Stimulated activated CD4-positive, alpha-beta T cell treated with anti-CD3 and anti-CD28 coated beads, Interleukin-15, amount 100 ng/mL, for 48 hours (primary cell): ENCODE data around the gene NSF.

ENCODE experiments used
- DNase-seq, 2 donors: peaks; one replicate each; pipeline ENCODE4 v3.0.0-alpha.2; 2020; ENCODE audit warnings: low read depth in 2 of 2

Gene NSF

DNA sequence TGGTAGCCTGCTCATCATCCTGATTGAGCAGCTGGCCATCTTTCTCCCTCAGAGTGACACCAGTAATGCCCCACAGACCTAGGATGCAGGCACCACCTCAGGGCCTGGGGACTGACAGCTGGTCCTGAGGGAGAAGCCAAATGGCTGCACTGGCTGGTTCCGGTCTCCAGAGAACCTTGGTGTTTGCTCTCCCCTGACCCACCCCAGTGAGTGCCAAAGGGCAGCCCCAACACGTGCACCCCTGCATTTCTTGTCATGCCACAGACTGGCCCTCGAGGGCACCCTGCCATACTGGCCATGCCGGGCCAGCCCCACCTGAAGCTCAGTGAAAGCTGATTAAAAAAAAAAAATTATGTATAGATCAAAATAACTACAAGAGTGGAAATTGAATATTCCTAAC, 127.5 kb downstream of the NSF start:
- DNase-seq: no peak

GRCh38 chr17:46719891-46720290, 129.4 kb downstream of the NSF start:
- no peak for DNase-seq

GRCh38 chr17:46720408-46720807, 129.9 kb downstream of the NSF start:
- no peak for DNase-seq

DNA sequence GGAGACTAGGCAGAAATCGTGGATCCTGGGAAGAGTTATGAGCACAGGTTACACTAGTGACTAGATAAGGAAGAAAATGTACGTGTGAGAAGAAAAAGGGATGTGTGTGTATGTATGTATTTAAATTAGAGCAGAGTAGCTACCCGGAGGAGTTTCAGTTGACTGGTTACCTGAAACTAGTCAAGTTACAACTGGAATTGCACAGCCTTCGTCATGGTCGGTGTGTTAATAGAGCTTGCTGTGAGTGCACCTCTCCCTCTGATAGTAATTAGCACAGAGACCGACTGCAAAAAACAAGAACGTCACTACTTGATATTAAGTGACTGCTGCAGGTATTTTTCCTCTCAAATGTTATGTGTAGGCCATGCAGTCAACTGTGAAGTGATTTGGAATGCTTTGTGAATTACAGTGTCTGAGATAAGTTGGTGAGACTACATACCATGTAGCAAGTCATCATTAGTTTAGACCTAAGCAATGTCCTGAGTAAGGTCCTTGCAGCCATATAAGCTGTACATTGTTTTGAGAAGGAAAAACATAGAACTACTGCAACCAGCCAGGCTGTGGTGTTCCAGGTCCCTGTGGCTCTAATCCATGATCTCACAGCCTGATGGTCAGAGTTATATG, 132.3 kb downstream of the NSF start:
- DNase-seq: no peak

DNA sequence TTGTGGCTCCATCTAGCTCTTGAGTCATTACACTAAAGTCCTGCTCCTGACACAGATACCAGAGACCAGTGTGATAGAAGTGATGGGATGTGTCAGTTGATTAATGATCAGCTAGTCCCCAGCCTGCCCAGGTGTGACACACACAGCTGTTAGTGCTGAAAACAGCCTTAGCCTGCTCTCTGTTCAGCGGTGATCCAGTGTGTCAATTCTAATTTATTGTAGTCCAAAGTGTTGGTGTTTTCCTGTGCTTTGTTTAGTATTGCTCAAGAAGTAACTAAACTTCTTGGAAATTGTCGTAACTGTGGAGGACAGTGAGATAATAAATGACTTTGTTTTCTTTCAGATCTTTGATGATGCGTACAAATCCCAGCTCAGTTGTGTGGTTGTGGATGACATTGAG, 135.7 kb downstream of the NSF start:
- no peak for DNase-seq

DNA sequence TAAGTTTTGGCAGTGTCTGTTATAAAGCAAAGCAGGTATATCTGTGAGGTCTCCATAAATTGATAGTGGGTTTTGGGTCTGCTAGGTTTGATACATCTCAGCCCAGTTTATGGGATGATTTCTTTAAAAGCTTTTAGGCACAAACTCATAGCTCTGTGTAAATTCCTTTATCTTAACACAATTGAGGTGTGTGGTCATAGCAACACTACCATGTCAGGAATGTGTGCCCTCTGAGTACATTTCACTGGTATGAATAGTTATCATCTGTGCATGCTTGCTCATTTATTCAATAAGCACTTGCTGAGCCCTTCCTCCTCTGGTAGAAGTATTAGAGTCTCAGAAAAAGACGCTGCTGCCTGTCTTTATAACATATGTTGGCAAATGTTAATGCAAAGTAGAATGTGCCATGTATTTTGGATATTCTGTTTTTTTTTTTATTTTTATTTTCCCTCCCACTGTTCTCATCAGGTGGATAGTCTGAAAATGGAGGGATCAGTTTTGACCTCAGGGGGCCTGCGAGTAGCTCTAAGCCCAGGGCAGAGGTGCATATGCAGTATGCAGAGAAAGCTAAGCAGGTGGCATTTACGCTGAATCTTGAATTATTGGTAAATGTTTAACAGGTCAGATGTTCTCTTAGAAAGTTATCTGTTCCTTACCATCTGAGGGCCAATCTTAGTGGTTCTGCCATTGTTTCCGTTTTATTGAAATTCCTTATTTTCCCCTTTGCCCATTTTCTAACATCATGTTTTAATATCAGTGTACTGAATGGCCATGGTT, 137.3 kb downstream of the NSF start:
- no peak for DNase-seq

- DNase-seq: no peak
These were observed 139.6 kb downstream of the NSF start for GRCh38 chr17:46730026-46730425.

DNA sequence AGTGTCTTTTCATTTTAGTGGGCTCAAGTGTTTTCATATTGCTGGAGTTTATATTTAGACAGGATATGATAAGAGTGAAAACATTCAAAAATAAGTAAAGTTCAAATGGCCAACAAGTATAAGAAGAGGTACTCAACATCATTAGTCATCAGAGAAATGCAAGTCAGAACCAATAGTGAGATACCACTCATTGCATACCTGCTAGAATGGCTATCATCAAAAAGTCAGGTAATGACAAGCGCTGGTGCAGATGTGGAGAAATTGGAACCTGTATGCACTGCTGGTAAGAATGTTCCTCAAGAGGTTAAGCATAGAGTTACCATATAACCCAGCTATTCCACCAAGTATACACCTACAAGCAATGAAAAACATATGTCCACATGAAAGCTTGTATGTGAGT, 140.2 kb downstream of the NSF start:
- no peak for DNase-seq

GRCh38 chr17:46732160-46732559, 141.7 kb downstream of the NSF start:
- no peak for DNase-seq

DNA sequence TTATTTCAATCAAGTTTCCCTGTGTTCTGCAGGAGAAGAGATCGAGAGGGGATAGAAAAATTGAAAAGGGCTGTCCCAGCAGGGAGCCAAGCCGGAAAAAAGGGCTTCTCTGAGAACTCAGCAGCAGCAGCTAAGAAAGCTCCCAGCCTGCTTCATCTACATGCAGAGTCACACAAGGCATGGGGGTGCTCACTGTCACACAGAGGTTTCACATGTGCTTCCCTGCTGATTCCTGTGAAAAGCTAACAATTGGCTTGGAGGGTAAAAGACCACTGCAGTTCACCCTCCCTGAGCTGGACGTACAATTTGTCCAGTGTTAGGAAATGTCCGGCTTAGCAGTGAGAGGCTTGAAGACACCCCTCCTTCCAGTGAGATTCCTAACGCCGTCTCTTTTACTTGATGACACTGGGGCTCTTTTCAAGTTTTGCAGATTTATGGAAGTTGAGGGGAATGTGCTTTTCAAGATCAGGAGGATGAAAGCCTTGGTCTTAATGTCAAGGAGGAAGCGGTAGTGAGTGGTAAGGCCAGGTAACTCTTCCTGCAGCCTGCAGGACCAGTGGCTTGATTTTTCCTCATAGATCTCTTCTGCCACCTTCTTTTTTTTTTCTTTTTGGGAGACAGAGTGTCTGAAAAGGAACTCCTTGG, 142.4 kb downstream of the NSF start:
- DNase-seq: no peak

DNA sequence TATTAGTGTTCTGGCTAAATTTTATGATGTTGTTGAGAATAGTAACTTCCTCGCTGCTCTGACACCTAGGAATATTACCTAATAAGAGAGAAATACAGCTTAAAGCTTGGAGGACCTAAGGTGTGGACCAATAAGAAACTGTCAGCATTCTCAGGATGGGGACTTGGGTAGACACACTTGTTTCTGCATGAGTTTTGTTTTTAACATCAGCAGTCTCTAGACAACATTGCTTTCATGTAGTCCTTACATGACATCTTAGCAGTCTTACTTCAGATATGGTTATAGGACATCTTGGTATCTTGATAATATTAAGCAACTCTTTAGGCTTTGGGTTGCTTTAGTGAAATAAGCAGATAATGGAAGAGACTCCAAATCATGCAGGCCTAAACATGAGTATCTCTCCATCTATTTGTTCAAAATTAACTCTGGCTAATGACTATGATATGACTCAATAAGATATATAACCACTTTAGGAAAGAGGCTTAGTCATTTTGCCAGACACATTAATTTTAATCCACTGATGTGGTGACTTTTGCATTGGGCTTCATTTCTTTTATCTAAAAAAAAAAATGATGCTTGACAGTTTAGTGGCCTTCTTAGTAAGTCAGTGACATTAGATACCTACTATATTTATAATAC, 143.5 kb downstream of the NSF start:
- DNase-seq: no peak

GRCh38 chr17:46736100-46736499, 145.6 kb downstream of the NSF start:
- DNase-seq: no peak

- DNase-seq: no peak
These were observed 146.9 kb downstream of the NSF start for GRCh38 chr17:46737326-46737725.

DNA sequence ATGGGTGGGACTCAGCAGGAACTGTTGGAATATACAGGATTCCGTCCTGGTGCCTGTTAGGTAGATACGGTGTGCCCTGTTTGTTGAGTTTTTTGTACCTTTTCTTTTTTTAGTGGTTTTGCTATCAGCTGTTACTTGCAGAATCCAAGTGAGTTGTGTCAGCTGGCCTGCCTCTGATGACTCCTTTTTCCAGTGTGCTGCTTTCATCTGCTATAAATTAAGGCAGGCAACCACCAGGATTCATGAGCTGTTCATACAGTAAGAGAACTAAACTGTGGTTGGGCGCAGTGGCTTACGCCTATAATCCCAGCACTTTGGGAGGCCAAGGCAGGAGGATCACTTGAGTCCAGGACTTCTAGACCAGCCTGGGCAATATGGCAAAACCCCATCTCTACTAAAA, 148.1 kb downstream of the NSF start:
- no peak for DNase-seq

DNA sequence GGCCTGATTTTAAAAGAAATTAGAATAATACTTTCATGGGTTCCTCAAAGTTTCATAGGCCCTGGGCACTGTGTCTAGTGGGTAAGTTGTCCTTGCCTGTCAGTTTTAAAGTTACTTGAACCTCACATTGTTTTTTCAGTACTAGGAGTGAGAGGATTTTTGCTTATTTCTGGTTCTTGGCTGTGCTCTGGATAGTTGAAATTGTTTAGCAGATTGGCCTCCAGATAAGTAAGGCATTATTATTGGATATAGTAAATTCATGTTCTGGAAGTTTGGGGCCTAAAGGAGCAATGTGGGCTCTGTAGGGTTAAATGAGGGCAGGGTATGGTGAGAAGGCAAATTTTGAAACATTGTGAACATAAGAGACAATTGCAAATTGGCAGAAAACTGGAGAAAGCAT, 149.5 kb downstream of the NSF start:
- no peak for DNase-seq

DNA sequence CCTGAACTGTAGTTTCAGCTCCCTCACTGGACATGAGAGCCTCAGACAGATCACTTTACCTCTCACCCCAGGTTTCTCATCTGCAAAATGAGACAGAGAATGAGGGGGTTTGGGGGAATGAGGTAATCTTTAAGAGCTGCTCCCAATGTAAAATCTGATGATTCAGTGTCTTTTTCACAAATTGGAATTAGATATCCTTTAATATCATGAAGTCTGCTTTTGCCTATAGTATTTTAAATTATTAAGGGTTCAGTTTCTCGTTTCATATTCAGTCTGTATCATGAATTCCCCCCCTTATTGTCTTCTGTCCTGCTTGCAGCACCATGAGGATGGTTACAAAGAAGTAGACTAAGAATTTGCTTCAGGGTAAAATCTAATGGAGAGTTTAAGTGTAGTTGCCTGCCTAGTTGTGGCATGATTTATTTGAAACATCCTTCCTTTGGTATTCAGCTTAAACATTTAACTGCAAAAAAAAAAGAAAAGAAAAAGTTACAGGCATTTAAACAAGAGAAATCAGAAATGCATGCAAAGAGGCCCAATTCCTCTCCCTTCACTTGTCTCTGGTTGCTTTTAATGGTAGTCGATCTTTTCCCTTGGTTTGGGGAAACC, 150.8 kb downstream of the NSF start:
- no peak for DNase-seq

GRCh38 chr17:46742565-46743270, 152.2 kb downstream of the NSF start:
- peak in 1 of 2 donors; percentile 2 for DNase-seq

- DNase-seq: no peak
These were observed 154.0 kb downstream of the NSF start for GRCh38 chr17:46744441-46744840.

- DNase-seq: no peak
These were observed 154.9 kb downstream of the NSF start for GRCh38 chr17:46745376-46745775.

DNA sequence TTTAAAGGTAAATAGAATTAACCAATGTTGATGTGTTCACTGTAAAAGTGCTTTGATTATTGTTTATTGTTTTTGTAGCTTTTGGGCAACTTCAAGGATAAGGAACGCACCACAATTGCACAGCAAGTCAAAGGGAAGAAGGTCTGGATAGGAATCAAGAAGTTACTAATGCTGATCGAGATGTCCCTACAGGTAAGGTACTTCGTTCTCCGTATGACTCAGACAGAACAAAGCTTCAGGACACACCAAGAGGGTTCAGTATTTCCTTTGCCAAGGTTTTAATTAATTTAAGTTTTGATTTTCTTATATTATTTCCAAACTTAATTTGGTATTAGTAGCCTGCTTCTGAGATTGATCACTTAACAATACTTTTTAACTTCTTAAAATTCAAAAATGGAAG, 161.0 kb downstream of the NSF start:
- DNase-seq: no peak

DNA sequence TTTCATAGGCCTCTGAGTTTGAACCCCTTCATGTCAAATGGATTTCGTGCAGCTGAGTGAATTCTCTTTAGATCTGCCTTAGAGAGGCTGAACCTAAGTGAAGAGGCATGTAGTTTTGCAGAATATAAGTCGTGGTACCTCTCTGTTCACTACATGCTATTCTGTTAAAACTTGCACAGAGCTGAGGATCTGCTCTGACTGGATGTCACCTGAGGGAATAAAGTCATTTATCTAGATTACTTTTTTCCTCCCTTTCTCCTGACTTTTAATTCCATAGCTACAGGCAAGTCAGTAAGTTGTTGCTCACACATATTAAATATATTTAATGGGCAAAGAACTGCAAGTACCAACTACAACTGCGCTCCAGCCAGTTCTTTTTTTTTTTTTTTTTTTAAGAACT, 163.3 kb downstream of the NSF start:
- no peak for DNase-seq
